Stimulated activated naive CD4-positive, alpha-beta T cell (primary cell): ENCODE measurements around the gene COL4A4.
"Not testable (repeated sequence)": the region's sequence is repeated elsewhere in the genome, so short reads cannot be mapped to it uniquely, and the experiment has no call there.

Experiments used
- DNase-seq, 6 experiments: peaks; one replicate each; lab custom pipeline; 2025; lab: John Stamatoyannopoulos, UW

COL4A4 gene

DNA sequence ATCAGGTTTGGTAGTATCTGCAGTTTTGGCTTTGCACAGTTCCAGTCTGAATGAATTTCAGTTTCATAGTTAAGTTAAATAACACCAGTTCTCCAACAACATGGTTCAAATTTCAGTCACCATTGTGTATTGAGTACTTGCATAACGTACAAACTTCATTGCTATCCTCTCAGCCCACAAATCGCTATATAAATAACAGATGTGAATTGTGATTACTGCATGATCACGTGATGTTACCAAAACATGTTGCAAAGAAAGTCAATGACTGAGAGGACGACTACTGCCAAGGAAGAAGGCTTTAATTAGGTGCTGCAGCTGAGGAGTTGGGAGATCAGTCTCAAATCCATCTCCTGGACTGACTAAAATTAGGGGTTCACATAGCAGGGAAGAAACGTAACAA, 48.2 kb downstream of the COL4A4 start:
- DNase-seq: no peak

DNA sequence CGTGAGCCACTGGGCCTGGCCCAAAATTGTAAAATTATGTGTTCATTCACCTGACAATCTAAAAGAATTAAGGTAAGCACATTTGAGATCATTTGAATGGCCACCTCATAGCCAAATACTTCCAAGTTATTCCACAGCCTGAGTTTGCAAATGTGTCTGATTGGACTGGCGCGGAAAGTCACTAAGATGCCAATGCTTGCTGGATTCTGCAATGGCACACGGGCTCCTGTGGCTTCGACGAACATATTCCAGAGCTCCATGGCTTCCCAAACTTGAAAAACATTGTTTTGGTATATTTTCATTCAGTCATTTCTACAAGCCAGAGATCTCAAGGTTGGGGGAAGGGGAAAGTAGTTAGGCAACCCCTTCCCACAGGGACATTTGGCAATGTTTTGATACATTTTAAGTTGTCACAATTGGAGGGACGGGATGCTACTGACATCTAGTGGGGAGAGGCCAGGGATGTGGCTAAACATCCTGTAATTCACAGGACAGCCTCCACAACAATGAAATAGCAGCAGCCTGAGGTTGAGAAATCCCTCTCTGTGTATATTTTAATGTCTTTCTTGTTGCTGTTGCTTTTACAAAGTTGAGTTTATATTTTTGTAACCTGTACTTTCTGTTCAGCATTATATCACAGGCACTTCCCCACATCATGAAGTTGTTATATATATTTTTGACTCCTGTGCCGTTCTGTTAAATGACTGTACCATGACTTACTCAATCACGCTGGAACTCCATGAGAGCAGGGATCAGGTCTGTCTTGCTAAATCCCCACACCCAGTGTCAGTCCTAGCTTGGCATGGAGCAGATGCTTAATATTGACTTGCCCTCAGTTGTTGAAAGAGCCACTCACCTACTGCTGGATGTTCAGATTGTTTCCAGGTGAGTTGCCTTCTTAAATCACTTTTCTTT, 56.9 kb downstream of the COL4A4 start:
- peak in 2 of 6 experiments; percentile 2 to 8 for DNase-seq

DNA sequence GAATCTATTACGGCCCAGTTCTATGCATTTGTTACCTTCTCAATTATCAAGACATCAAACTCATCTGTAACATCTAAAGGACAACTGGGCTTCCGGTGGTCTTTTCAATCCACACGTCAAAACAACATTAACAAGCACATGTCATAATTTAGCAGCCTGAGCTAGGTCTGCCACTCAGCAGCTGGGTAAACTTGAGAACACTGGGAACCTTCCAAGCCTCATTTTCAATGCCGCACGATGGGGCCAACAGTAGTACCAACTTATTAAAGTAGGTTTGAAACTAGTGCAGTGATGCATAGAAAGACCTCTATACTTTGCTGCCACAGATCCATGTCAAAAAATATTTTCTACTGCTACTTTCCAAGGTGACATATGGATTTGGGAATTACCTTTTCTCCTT, 60.4 kb downstream of the COL4A4 start:
- DNase-seq: no peak

DNA sequence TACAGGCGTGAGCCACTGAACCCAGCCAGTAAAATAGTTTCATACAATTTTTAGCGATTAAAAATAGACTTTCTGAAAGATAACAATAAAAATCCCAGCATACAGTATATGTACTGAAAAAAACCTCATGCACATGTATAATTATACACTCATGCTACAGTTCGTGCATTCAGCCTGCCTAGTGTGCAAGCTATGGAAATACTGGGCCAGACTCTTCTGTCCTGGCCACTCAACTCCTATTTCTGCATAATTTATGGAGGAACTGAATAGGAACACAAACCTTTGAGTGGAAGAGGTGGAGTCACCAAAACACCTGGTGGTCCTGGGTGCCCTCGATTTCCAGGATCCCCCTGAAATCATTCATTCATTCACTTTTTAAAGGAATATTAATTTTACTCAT, 64.7 kb downstream of the COL4A4 start:
- no peak for DNase-seq

DNA sequence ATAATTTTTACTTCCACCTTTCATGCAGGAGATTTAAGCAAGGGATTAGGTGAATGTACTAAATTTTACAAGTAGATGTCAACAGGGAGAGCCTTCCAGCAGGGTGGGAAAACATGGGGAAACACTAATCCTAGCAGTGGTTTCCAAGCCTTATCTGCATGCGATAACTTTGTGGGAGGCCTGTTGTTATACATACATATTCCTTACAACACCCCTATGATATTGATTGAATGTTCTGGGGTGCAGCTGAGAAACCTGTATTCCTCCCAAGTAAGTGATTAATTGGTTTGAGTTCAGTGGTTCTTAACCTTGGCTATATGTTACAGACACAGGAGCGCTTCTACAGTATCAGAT, 65.9 kb downstream of the COL4A4 start:
- DNase-seq: no peak

DNA sequence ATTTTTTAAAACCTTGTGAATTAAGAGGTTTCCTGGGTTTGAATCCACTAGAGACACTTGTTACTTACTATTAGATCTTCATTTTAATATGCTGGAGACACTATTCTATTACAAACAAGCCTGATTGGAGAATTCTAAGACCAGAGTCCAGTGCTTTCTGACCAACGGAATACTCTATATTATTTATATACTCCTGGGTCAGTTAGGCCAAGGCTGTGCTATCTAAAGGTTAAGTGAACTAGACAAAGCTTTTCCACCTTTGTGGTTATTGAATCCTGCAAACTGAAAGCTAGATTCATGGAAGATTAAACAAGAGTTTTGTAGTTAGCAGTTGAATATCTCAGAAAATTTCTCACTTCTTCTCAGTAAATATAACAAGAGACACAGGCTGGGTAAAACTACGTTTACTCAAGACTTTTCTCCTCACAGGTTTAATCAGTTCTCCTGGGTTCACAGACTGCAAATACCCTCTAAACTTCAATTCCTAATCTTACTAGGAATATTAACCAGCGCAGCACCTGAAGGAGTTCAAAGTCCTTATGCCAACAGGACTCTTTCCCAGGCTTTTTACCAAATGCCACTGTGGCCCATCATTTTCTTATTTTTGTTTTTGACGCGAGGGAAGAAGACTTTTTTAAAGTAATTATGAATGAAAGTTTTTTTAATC, 66.4 kb downstream of the COL4A4 start:
- no peak for DNase-seq

DNA sequence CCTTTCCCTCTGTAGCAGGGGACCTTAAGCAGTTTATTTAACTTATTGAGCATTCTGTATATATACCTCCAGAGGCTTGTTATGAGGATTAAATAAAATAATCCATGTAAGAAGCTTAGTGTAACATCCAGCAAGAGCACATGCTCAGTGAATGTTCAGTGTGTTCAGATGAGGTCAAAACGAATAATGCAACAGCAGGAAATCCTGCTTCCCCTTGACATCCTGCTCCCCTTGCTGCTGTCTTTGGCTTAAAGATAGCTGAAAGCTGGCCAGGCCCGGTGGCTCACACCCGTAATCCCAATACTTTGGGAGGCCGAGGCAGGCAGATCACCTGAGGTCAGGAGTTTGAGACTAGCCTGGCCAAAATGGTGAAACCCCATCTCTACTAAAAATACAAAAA, 68.7 kb downstream of the COL4A4 start:
- no peak for DNase-seq

DNA sequence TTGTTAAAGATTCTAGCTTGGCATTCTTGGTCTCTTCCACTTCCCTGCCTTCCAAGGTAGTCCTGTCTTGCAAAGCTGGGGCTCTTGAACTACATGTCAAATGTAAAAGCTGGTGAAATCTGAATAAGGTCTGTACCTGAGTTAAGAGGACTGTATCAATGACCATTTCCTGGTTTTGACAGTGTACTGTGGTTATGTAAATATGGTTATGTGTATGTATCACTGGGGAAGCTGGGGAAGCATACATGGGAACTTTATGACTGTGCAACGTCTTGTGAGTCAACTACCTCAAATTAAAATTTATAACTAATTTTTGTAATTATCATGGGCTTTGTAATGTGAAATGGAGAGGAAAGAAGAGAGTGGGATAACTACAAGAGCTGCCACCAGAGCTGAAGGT, 81.7 kb downstream of the COL4A4 start:
- no peak for DNase-seq

DNA sequence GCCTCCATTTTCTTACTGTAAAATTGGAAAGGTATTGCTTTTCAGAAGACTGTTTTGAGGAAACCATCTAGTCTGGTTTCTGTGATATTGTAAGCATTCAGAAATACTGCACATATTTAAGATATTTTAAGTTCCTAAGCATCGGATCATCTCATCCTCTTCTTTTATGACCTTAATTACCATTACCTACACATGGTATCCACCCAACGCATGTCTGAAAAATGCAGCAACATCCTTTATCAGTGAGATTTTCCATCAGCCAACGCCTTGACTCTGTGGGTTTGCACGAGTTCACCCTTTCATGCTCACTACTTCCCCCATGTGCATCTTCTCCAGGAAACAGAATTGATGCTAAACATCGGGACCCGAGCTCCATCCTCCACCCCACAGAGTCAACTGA, 84.3 kb downstream of the COL4A4 start:
- no peak for DNase-seq

DNA sequence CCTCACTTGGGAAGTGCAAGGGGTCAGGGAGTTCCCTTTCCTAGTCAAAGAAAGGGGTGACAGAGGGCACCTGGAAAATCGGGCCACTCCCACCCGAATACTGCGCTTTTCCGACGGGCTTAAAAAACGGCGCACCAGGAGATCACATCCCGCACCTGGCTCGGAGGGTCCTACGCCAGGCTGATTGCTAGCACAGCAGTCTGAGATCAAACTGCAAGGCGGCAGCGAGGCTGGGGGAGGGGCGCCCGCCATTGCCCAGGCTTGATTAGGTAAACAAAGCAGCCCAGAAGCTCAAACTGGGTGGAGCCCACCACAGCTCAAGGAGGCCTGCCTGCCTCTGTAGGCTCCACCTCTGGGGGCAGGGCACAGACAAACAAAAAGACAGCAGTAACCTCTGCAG, 98.9 kb downstream of the COL4A4 start:
- not testable (repeated sequence) for DNase-seq

DNA sequence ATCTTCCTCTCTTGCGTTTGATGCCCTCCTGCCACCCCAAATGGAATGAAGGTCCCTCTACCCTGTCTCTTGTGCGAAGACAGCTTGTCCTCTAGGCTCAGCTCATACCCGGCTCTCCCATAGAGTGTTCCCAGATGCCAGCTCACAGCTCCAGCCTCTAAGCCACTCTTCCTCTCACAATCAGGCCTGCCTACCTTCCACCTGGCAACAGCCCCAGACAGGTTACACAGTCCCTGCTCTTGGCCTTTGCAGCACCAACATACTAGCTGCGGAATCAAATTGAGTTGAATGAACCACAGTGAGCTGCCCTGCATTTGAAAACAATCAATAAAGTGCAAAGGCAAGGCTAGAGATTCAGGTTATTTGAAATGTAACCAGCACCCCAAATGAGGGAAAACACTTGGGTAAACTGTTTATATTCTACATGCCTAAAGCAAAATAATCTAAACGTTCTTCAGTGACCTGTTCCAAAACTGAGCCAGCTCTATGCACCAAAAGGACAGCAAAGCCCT, 105.1 kb downstream of the COL4A4 start:
- no peak for DNase-seq

DNA sequence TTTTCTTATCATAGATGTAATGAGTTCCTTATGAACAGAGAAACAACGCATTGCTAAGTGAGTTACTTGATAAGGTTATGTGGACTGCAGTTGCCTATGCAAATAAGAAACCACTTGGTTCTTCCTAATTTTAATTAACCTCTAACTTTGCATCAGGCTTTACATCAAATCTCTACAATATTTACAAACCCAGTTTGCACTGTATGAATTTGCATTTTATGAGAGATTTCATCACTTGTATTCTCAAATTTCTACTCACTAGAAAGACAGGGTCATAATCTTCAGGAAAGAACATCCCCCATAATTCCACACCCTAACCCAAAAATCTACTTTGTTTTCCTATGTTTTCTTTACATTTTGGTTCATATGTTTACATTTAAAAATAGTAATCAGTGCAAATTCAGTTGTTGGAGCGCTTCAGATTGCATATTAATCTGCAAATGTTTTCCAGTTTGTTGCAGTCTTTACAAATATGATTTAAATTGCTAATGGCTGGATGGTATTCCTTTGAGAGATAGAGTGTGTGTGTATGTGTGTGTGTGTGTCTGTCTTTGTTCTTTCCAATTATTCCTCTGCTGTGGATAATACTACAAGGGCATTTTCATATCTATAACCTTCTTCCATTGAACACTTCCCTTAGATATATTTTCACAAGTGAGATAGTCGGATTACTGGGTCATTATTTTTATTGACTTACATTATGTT, 106.1 kb downstream of the COL4A4 start:
- DNase-seq: no peak

DNA sequence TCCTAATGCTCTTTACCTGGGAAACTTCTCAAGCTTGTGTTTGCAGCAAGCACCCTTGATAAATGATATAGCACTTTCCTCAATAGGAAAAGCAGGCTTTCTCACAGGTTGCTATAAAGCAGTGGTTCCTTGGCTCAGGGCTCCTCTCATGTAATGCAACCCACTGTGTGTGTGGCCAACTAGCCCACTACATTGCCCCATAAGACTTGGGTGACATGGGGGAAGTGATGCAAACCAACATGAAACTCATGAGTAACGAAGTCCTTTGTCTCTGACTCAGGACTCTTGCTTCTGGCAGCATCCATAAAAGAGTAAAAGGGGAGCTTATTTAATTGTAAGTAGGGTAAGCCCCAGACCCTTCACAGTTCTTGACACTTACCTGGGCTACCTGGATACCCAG, 106.9 kb downstream of the COL4A4 start:
- no peak for DNase-seq

DNA sequence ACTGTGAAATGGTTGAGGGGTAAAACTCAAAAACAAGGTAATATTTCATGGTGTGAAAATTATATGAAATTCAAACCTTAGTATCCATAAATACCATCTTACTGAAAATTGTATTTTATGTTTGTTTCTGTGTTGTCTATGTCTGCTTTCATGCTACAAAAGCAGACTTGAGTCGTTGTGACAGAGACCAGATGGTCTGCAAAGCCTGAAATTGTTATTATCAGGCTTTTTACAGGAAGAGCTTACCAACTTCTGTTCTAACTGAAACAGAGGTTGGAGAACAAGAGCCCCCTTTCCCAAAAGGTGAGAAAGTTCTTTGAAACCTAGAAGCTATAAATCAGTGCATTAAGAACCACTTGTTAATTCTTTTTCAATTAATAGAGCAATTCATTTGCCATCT, 110.0 kb downstream of the COL4A4 start:
- no peak for DNase-seq

DNA sequence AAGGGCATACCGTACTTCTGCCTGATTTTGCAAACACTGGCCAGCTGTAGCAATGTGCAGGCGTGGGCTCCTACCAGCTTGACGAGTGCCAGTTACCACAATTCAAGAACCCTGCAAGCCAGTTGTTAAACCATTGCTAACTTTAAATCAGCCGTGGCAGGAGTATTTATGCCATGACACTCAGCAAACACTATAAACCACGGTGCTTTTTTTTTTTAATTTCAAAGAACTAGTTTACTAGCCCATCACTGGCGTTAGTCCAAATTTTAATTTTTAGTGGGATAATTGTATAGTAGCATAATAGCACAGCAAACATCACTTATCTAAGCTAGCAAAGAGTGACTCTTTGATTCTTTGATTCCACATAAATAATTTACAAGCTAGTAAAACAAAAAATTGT, 111.1 kb downstream of the COL4A4 start:
- no peak for DNase-seq

DNA sequence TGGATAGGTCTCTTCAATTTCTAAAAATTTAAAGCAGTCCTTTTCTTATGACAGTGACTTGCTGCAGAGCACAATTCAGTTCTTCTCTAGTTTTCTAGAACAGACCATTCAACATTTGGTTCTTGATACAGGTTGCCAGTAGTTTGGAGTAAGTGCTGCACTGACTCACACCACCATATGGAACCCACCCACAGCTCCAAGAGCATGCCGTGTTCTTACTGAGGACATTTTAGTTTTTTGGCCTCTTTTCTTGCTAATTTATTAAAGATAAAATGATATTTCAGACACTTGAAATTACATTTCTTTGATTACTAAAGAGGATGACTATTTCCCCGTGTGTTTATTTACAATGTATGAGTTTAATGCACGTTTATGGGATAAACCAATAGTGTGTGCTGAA, 120.0 kb downstream of the COL4A4 start:
- no peak for DNase-seq

DNA sequence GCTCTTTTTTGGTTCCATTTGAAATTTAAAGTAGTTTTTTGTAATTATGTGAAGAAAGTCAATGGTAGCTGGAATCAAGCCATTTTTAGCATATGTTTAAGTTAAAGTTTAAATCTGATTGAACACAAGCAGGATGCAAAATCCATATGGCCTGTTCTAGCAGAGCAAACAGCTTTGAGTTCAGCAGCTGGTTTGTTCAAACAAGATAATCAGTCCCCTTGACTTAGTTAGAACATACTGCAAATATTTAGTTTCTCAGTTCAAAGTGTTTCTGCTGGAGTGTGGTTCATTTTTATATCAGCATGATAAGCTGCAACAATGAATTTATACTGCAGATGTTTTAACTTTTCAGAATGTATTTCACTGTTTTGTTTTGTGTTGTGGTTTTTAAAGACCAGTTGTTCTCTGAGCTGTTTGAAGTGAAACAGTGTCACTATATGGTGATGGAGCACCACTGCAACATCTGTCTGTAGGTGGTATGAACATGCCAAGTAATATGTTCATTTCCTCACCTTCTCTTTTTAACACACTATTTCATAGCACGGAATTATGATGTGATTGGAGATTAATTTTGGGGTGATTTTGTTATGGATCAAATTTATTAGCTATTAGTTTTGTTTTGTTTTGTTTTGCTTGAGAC, 125.3 kb downstream of the COL4A4 start:
- DNase-seq: no peak

DNA sequence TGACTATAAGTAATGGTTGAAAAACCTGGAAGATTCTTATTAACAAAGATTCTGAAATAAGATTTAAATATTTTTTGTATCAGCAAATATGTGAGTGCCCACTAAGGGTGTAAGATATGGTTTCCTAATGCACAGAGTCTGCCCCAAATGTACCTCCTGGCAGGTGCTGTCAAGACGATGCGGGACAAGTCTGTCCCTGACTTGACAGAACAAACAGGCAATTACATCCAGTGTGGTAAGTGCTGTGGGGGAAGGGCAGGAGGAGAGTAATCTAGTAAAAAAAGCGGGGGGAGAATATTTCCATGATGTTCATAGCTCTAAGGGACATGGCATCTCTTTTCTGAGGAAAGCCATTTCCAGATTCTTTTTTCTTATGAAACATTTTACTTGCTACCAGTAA, 127.5 kb downstream of the COL4A4 start:
- DNase-seq: no peak

DNA sequence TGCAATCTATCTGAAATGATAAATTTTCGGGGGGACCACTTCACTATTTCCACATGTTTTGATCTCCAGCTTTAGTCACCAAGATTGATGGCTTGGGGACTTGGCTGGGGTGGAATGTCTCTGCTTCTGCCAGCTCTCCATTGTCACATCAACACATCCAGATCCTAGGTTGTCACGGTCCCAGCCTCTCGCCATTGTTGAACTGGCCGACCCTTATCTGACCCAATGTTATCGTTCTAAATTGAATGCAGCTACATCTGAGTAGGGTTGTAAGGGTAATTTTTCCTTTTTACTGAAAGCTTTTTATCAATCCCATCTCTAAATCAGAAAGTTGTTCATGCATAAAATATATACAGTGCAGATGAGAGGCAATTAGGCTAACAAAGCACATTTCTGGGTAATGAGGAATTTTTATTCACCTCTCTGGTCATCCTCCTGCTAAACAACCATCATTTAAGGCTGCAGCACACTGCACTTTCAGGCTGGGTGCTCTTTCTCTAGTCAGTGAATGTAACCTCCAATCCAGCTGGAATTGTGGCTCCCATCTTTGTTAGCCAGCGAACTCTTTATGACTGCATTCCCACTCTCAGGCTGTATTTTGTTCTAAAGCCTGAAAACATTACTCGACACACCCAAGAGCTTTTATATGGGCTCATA, 128.2 kb downstream of the COL4A4 start:
- DNase-seq: no peak

DNA sequence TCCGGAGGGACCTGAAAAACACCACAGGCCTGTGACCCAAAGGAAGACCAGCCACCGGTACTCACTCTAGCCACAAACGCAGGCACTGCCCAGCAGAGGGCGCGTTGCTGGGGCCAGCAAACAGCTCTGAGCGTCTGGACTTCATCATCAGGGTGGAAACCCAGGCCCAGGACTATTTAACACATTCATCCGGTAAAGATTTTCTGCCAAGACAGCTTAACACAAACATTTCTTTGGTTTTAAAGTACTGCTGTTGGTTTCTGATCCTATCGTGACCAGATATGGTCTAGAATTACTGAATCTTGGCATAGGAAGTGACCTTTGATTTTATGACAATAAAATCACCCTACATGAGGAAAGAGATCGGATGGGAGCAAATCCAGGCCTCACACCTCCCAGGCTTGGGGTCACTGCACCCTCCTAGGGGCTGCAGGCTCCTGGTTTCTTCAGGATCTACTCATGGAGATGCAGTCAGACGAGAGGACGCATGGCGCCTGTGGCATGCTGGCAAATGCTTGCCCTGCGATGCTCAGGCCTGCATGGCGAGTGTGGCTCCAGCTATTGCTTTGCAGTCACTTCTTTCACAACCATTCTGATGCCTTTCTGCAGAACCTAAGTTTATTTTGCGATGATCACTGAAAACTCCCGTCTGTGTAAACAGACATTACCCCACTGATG, 130.4 kb downstream of the COL4A4 start:
- peak in 1 of 6 experiments; percentile 2 for DNase-seq

DNA sequence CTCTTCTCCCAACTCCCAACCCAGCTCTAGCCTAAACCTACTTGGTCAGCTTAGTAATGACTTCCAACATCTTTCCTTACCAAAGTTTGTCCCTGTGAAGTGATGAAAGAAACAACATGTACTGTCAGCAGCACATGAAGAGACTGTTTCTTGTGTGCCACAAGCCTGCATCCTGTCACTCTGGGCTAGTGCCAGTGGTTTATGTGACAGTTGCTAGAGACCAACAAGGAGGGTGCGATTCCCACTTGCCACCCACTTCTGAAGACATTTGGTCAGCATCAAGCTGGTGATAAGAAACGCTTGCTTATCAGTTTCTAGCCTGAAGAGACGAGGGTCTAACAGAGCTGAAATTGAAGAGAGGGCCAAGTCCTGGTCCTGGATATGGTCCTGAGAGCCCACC, 132.6 kb downstream of the COL4A4 start:
- no peak for DNase-seq
